SK-N-SH (cell line): Measurements from ENCODE around the gene PSMD4.

ENCODE experiments used
- MXI1 ChIP-seq: IDR thresholded peaks from 2 replicates; pipeline ENCODE4 v1.6.1; 2012; ENCODE audit warnings: mild to moderate bottlenecking, low read depth, low read length, improper control_type of control experiment
- RAD21 ChIP-seq: IDR thresholded peaks from 2 replicates; pipeline ENCODE4 v1.6.1; 2012; ENCODE audit warnings: mild to moderate bottlenecking, low read length
- REST ChIP-seq: IDR thresholded peaks from 2 replicates; pipeline ENCODE4 v1.6.1; 2012; ENCODE audit warnings: mild to moderate bottlenecking, low read depth, low read length, moderate library complexity

GRCh38 chr1:151266821-151267220 lies 12.3 kb downstream of the PSMD4 start:
- TF ChIP-seq RAD21 = no peak
- no peak for TF ChIP-seq MXI1
- TF ChIP-seq REST = no peak
